T-helper 2 cell treated with Interferon-gamma antibody and Interleukin-4, amounts not matched to agents 100 ng/mL and 5 ng/mL, for 36 hours (primary cell): Measurements from ENCODE around the gene ELAC2. TPM values are rescaled to one million over a fixed set of nuclear protein-coding genes. Genes with fewer than 3 reads are reported as not detected.

Experiments
- intact Hi-C: fragments of 100-400 bp; cut with micrococcal nuclease; formaldehyde crosslinking; loops from one replicate; pipeline ENCODE4 v1.15.1; 2023
- total RNA-seq: library from RNA; stranded (reverse); gene quantifications from 2 replicates; pipeline ENCODE4 v1.2.3, GENCODE V29; 2022

The ELAC2 gene
- total RNA-seq, 1 donor from 2014 or later = 82.8 TPM

- intact Hi-C loops = no loop called here
Observed at GRCh38 chr17:12959441-12959840, 58.4 kb downstream of the ELAC2 start.

- intact Hi-C loops = no loop called here
Observed at GRCh38 chr17:12958786-12959185, 59.0 kb downstream of the ELAC2 start.

GRCh38 chr17:12955521-12955920 is 62.3 kb downstream of the ELAC2 start:
- intact Hi-C loops = no loop called here

DNA sequence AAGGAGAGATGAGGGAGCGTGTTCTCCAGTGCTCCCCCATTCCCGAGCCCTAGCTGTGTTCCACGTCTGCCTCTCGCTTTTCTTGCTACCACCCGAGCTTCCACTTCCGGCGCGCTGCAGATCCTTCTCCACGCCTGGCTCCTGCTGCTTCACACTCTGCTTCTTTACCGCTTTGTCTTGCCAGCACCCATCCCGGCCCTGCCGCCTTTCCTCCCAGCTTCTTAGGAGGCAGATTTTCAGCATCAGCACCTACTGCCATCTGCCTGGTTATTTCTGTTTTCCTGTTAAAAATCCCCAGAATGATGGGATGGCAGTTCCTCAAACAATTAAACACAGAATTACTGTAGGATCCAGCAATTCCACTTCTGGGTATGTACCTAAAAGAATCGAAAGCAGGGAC is 64.7 kb downstream of the ELAC2 start:
- intact Hi-C loops = no loop called here

- intact Hi-C loops = no loop called here
Observed at GRCh38 chr17:12952012-12952411, 65.8 kb downstream of the ELAC2 start.

GRCh38 chr17:12947047-12947446 is 70.8 kb downstream of the ELAC2 start:
- intact Hi-C loops = no loop called here

Other genes starting within 250 kb of the ELAC2 start
- 0.36 and 0.39 TPM in 2 replicates for gene ARHGAP44, start 228.5 kb downstream of the ELAC2 start, total RNA-seq